Upper lobe of left lung (tissue), 4 donors: ENCODE results near the gene L1CAM.

Experiments used
- CTCF ChIP-seq, 6 experiments: fragments of 450-650 bp in 4 of 6; fragments of 200-600 bp in 2 of 6; sonication (generic) in 2 of 6; IDR thresholded peaks; one replicate each; pipeline ENCODE4 v1.5.1; 2016 to 2019; ENCODE audit warnings: antibody characterized with exemption in 6 of 6
- POLR2A ChIP-seq, 4 donors: fragments of 450-650 bp; IDR thresholded peaks; one replicate each; pipeline ENCODE4 v1.5.1; 2016 to 2017; ENCODE audit warnings: antibody characterized with exemption in 4 of 4, mild to moderate bottlenecking in 2 of 4
- POLR2AphosphoS5 ChIP-seq, 2 donors: sonication (generic); formaldehyde crosslinking; IDR thresholded peaks; one replicate each; pipeline ENCODE4 v1.5.1; 2017; ENCODE audit warnings: antibody characterized with exemption in 2 of 2

GRCh38 chrX:153888344-153888743, 2.4 kb upstream of the L1CAM start:
- TF ChIP-seq CTCF (IDR thresholded peaks at IDR 0.05) = no peak
- TF ChIP-seq POLR2AphosphoS5 (IDR thresholded peaks at IDR 0.05) = no peak
- no peak for TF ChIP-seq POLR2A (IDR thresholded peaks at IDR 0.05)
